DMS153 treated with DMSO at 0.1 percent for 48 hours (cell line): ENCODE data around the gene SSH2.
"Not testable (repeated sequence)": the region's sequence is repeated elsewhere in the genome, so short reads cannot be mapped to it uniquely, and the experiment has no call there.

Source experiments
- DNase-seq: peaks from one replicate; lab custom pipeline; 2025; ENCODE audit not compliant: unreplicated experiment; lab: John Stamatoyannopoulos, UW

SSH2 gene

DNA sequence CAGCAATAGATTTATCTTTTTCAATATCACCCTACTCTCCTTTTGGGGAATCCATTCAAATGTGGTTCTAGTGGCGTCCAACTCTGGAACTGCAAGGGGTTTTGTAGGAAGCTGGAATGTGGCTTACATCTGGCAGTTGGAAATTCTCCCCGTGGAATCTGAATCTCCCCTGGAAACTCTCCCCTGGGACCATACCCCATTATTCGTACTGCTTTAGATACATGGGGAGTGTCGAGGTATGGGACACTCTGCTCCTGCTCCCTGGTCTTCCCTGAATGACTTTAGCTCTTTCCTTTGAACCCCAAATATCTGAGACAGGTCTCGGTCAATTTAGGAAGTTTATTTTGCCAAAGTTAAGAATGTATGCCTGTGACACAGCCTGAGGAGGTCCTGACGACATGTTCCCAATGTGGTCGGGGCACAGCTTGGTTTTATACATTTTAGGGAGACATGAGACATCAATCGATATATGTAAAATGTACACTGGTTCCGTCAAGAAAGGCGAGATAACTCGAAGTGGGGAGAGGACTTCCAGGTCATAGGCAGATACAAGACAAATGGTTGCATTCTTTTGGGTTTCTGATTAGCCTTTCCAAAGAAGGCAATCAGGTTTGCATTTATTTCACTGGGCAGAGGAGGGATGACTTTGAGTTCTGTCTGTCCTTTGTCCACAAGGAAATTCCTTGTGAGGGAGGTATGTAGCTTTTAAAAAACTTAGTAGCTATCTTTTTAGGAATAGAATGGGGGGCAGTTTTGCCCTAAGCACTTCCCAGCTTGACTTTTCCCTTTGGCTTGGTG lies 218.2 kb downstream of the SSH2 start:
- no peak for DNase-seq

- DNase-seq: no peak
Measured at GRCh38 chr17:29710891-29711418, 219.1 kb downstream of the SSH2 start.

GRCh38 chr17:29710520-29710884 lies 219.5 kb downstream of the SSH2 start:
- no peak for DNase-seq

- DNase-seq: no peak
Measured at GRCh38 chr17:29709866-29710519, 220.0 kb downstream of the SSH2 start.

- DNase-seq: no peak
Measured at GRCh38 chr17:29707212-29707571, 222.8 kb downstream of the SSH2 start.

DNA sequence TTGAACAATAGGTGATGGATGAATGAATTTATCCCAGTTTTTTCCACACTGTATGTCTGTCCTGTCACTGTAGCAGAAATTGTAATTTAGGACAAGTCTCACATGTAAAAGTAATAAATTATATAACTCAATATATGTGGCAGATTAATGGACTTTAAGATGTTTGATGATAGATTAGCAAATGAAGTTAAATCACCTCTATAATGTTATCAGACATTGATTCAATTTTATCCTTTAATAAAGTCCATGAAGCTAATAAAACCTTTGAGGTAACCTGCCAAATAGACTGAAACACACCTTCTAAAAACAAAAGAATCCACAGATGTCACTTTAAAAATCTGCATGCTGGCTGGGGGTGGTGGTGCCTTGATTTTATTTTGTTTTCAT lies 224.0 kb downstream of the SSH2 start:
- DNase-seq: no peak

DNA sequence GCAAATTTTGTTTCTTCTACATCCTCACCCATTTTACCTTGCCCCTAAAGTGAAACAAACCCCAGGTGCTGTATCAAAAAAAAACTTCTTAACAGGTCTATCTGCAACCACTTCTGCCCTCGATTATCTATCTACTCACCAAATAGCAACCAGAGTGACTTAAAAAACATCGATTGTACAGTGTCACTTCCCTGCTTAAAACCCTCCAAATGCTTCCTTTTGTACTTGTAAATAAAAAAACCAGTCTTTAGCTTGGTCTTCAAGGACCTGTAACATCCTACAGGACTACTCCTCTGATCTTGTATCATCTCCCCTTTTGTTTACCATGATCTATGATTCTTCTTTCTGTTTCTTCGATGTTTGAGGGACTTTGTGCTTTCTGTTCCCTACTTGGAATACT lies 224.6 kb downstream of the SSH2 start:
- no peak for DNase-seq

DNA sequence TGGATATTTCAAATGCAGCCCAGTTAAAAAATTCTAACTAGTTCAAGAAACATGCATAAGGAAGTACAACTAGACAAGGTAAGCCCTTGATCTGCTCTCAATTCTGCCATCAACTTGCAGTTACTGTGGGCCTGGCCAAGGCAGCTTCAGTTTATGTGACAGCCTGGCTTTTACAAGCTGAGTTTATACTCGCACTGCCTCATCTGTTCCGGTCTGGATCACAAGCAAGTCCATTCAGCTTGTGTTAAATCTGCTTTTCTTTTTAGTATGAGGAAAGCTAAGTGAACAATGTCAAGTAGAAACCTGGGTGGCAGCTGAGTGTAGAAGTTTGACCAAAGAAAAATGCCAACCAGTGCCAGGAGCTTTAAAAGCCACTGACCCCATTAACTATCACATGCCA lies 230.7 kb downstream of the SSH2 start:
- DNase-seq: no peak

DNA sequence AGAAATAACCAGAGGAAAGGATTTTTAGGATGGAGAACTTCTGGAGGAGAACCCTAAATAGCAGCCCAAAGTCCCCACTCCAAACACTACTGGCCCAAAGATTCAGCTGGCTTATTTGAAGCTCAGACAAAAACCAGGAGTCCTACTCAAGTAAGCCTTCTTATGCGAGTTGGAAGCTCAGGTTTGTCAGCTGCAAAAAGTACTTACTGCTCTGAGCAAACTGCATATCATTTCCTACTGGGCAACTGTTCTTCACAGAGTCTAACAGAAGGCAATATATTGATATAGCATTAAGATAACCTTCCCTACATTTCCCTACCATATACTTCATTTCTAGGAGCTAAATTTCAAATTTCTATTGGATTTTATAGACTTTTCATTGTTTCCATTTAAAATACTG lies 231.2 kb downstream of the SSH2 start:
- DNase-seq: no peak

GRCh38 chr17:29698019-29698777 lies 231.8 kb downstream of the SSH2 start:
- no peak for DNase-seq

DNA sequence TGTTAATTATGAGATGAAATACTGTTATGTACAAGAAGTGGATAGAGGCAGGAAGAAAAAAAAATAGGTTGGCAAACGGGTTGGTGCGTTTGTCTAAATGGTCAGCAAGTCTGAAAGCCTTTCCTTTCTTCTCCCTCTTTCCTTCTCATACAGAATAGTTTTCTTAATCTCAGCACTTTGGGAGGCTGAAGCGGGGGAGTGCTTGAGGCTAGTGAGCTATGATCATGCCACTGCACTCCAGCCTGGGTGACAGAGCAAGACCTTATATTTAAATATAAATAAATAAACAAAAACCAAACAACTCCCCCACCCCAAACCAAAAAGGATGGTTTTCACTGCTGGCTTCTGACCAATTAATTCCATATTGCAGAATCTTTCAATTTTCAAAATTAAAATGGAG lies 232.7 kb downstream of the SSH2 start:
- no peak for DNase-seq

DNA sequence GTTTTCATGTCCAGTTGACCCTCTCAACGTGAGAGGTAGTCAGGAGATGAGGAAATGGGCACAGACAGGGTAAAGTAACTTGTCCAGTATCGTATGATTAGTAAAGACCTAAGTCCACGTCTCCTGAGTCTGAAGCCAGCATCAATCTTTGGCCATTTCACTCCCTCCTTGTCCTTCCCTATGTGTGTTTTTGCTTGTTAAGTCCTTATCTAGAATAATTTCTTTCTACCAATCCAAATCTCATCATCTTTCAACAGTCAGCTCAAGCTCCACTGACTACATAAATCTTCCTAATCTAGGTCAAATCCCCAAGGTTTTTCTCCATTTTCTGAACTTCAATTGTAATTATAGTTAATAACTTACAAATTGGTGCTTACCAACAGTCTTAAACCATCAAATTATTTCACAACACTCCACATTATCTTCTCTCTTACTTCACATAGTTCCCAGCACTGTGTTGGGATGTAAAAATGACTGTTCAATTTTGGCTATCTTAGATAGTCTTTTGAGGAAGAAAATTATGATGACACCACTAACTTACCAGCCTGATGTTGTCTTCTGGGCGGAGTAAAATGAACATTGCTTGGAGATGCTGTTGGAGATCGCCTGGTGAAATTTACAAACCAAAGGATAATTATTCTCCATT lies 235.0 kb downstream of the SSH2 start:
- DNase-seq: no peak

GRCh38 chr17:29693751-29694150 lies 236.3 kb downstream of the SSH2 start:
- DNase-seq: no peak

DNA sequence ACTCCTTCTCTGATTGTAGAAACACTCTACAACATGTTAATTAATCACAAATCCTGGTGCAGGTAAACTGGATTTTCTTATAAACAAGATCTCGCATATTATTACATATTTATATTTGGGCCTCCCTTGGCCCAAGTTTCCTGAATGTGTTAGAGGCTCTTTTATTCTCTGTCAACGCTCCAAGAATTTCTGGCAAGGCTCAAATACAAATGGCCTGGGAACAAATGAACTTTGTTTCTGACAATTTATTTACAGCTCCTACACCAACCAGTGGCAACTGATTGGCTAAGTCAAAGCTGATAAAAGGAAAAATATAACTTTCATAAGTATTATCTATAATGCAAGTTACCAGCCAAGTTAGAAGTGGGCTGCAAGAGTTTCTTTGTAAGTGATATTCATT lies 242.4 kb downstream of the SSH2 start:
- DNase-seq: no peak

- DNase-seq: no peak
Measured at GRCh38 chr17:29686993-29687590, 242.9 kb downstream of the SSH2 start.

DNA sequence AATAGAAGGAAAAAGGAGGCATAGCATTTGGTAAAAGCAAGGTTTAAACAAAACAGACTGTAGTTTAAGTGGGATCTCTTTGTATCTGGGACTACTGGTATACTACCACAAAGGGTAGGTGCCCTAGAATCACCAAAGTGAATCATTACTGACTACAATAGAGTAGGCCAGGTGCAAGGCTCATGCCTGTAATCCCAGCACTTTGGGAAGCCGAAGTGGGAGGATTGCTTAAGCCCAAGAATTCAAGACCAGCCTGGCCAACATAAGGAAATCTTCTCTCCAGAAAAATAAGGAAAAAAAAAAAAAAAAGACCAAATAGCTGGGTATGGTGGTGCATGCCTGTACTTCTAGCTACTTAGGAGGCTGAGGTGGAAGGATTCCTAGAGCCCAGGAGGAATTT lies 246.5 kb downstream of the SSH2 start:
- no peak for DNase-seq

- no peak for DNase-seq
Measured at GRCh38 chr17:29682987-29683386, 247.0 kb downstream of the SSH2 start.

GRCh38 chr17:29682054-29682453 lies 248.0 kb downstream of the SSH2 start:
- no peak for DNase-seq

- DNase-seq: no peak
Measured at GRCh38 chr17:29677824-29678223, 252.2 kb downstream of the SSH2 start.

GRCh38 chr17:29677221-29677791 lies 252.7 kb downstream of the SSH2 start:
- no peak for DNase-seq

DNA sequence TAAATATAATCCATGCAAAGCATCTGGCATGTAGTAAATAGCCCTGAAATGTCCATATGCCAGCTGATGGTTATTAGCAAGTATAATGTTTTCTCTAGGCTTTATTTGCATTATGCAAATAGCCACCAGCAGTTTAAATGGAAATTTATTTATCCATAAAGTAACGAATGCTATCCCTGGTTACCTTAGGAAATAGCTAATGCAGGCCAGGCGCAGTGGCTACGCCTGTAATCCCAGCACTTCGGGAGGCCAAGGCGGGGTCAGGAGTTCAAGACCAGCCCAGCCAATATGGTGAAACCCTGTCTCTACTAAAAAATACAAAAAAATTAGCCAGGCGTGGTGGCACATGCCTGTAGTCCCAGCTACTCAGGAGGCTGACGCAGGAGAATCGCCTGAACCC lies 254.1 kb downstream of the SSH2 start:
- DNase-seq: not testable (repeated sequence)
